Choroid plexus epithelial cell (primary cell): ENCODE measurements around the gene F12.

Source experiments
- DNase-seq: peaks from one replicate; pipeline ENCODE4 v3.0.0-alpha.2; 2010; ENCODE audit warnings: low read depth
- H3K4me3 ChIP-seq: 2 replicates; pipeline ENCODE4 v1.5.1; 2011; ENCODE audit warnings: low read depth, mild to moderate bottlenecking, control low read depth, low read length, moderate library complexity
- CTCF ChIP-seq: conservative IDR thresholded peaks from 2 replicates; pipeline ENCODE4 v1.5.1; 2011; ENCODE audit warnings: low read depth, mild to moderate bottlenecking, control low read depth, inconsistent platforms, low read length, moderate library complexity

Gene F12

GRCh38 chr5:177371120-177372033, 38.0 kb downstream of the F12 start:
- DNase-seq = no peak
- no peak for TF ChIP-seq CTCF
- H3K4me3 ChIP-seq = peak overlapping the region; percentile 54

GRCh38 chr5:177370488-177371119, 38.8 kb downstream of the F12 start:
- peak; percentile 74 for TF ChIP-seq CTCF
- peak; percentile 95 for DNase-seq
- peak overlapping the region; percentile 54 for H3K4me3 ChIP-seq

GRCh38 chr5:177369645-177370440, 39.5 kb downstream of the F12 start:
- no peak overlapping the region for H3K4me3 ChIP-seq

GRCh38 chr5:177368869-177369644, 40.3 kb downstream of the F12 start:
- H3K4me3 ChIP-seq = no peak overlapping the region
- TF ChIP-seq CTCF = peak; percentile 75
- peak; percentile 43 for DNase-seq

More at GRCh38 chr5:177369645-177370440, 39.5 kb downstream of the F12 start:
- TF ChIP-seq CTCF = no peak
- DNase-seq = no peak

- H3K4me3 ChIP-seq = no peak overlapping the region
- no peak for DNase-seq
- no peak for TF ChIP-seq CTCF
Observed at GRCh38 chr5:177367981-177368868, 41.1 kb downstream of the F12 start.
